ENCODE results near the gene URI1.

GRCh38 chr19:30054210-30054609 is 112.2 kb downstream of the URI1 start:
- TF ChIP-seq CTCF (conservative IDR thresholded peaks at IDR 0.05; ENCODE audit: low read depth, low read length) (no peak), EZH2 (IDR thresholded peaks at IDR 0.05; ENCODE audit: low read length, unreplicated experiment) (no peak), EZH2phosphoT487 (IDR thresholded peaks at IDR 0.05; ENCODE audit: borderline replicate concordance, low read length) (no peak)
